Colonic mucosa (tissue), 4 donors: Measurements from ENCODE around the gene CCL2. TPM values are rescaled to one million over a fixed set of nuclear protein-coding genes. Genes with fewer than 3 reads are reported as not detected.

ENCODE experiments used
- DNase-seq: peaks from one replicate; pipeline ENCODE4 v3.0.0-alpha.2; 2020
- H3K27ac ChIP-seq: fragments of 200-600 bp; one replicate; pipeline ENCODE4 v1.8.0; 2021
- H3K27me3 ChIP-seq: fragments of 200-600 bp; one replicate; pipeline ENCODE4 v1.8.0; 2021
- H3K36me3 ChIP-seq: fragments of 200-600 bp; one replicate; pipeline ENCODE4 v1.8.0; 2021
- H3K4me1 ChIP-seq: fragments of 200-600 bp; one replicate; pipeline ENCODE4 v1.8.0; 2021; ENCODE audit warnings: mild to moderate bottlenecking
- H3K4me3 ChIP-seq: fragments of 200-600 bp; one replicate; pipeline ENCODE4 v1.8.0; 2021
- H3K9ac ChIP-seq, 2 donors: one replicate each; pipeline ENCODE4 v1.7.0; 2013; ENCODE audit warnings: control low read depth in 2 of 2, low read depth in 2 of 2, low read length in 2 of 2
- H3K9me3 ChIP-seq: fragments of 200-600 bp; one replicate; pipeline ENCODE4 v1.8.0; 2021
- intact Hi-C: fragments of 100-400 bp; cut with DNase I; formaldehyde crosslinking; loops from one replicate; pipeline ENCODE4 v1.14.1; 2022
- total RNA-seq, 2 donors: library from RNA; stranded (reverse); fragmentation: NEBNext Ultra II Directional in 1 of 2; extraction: Animal tissue kit (Norgen Biotek cat#: 25700) in 1 of 2; gene quantifications; one replicate each; pipeline ENCODE4 v1.2.1, GENCODE V29; 2021
- TF ChIP-seq, protein P1 (sequence below): fragments of 200-600 bp; IDR thresholded peaks from one replicate; pipeline ENCODE4 v1.8.0; 2022; ENCODE audit warnings: antibody characterized with exemption, mild to moderate bottlenecking
- donor health status: healthy.
- donor health status: DM: no; HTN: no; CAD: no.
- donor health status: DM: no; HTN: no; CAD: no.

Gene CCL2
- total RNA-seq, result 10 to 100 TPM in 1 of 2 donors, 1 to 10 TPM in 1; 4.2 to 96.2 TPM

DNA sequence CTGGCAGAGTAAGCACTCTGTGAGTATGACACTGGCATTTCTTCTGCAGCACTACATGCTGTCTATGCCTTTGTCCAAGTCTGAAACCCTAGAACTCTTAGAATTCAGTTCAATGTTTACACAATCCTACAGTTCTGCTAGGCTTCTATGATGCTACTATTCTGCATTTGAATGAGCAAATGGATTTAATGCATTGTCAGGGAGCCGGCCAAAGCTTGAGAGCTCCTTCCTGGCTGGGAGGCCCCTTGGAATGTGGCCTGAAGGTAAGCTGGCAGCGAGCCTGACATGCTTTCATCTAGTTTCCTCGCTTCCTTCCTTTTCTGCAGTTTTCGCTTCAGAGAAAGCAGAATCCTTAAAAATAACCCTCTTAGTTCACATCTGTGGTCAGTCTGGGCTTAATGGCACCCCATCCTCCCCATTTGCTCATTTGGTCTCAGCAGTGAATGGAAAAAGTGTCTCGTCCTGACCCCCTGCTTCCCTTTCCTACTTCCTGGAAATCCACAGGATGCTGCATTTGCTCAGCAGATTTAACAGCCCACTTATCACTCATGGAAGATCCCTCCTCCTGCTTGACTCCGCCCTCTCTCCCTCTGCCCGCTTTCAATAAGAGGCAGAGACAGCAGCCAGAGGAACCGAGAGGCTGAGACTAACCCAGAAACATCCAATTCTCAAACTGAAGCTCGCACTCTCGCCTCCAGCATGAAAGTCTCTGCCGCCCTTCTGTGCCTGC lies at the start of gene CCL2:
CCL2 (plus strand) TSS at position 635 of the 730 bp plus-strand sequence; CDS start at position 700, 65 bp downstream.
- Histone ChIP-seq H3K4me3 (peak within 1 kb of the TSS; percentile 29), H3K4me1 (no peaks in the 10 kb centered on the region), H3K36me3 (no peaks in the 10 kb centered on the region), H3K9ac (peak within 1 kb of the TSS; percentile 27 to 48), H3K27ac (peak within 1 kb of the TSS; percentile 68), H3K9me3 (no peaks in the 10 kb centered on the region), H3K27me3 (no peaks in the 10 kb centered on the region)
- DNase-seq, result peak; percentile 65
- TF ChIP-seq, protein P1, sequence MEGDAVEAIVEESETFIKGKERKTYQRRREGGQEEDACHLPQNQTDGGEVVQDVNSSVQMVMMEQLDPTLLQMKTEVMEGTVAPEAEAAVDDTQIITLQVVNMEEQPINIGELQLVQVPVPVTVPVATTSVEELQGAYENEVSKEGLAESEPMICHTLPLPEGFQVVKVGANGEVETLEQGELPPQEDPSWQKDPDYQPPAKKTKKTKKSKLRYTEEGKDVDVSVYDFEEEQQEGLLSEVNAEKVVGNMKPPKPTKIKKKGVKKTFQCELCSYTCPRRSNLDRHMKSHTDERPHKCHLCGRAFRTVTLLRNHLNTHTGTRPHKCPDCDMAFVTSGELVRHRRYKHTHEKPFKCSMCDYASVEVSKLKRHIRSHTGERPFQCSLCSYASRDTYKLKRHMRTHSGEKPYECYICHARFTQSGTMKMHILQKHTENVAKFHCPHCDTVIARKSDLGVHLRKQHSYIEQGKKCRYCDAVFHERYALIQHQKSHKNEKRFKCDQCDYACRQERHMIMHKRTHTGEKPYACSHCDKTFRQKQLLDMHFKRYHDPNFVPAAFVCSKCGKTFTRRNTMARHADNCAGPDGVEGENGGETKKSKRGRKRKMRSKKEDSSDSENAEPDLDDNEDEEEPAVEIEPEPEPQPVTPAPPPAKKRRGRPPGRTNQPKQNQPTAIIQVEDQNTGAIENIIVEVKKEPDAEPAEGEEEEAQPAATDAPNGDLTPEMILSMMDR, result no peak
- intact Hi-C loops, result no loop called here

DNA sequence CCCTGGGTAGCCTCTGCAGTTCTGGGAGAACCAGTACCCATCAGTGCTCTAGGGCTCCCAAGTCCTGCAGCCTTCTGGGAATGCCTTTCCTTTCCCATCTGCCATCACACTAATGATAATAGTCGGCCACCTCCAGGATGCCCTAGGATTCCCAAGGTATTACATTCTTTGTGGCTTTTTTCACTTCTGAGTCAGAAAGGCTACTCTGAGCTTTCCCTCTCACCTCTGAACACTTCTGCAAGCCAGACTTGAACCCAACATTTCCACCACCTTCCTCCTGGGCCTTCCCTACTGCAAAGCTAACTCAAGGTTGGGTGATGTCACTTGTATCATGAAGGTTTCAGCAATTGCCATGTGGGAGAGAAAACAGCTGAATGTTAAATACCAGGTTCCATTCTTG lies 49.7 kb upstream of the CCL2 start:
- TF ChIP-seq, protein P1, result no peak
- DNase-seq, result no peak
- intact Hi-C loops, result no loop called here

DNA sequence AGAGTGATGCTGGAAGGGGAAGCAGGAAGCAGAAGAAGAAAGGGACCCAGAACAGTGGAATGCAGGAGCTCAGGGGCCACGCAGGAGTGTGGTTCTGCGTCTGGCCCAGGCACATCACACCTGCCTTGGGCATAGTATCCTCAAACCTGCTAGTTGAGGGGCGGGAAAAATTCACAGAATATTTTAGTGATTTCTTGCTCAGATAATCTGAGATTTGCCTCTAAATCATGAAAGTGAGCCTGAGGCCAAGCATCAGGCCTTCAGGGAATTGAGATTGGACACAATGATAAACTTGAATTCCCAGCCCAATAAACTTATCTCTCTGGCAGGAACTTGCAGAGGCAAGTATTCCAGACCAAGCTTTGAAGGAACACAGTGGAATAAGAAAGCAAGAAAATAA lies 48.5 kb upstream of the CCL2 start:
- H3K4me1 ChIP-seq, result no peaks in the 10 kb centered on the region
- no peaks in the 10 kb centered on the region for H3K9me3 ChIP-seq
- H3K27ac ChIP-seq, result no peak overlapping the region
- no peaks in the 10 kb centered on the region for H3K36me3 ChIP-seq
- DNase-seq, result no peak
- no peak overlapping the region for H3K9ac ChIP-seq
- H3K4me3 ChIP-seq, result no peak overlapping the region
- intact Hi-C loops, result no loop called here
- TF ChIP-seq, protein P1, result no peak
- H3K27me3 ChIP-seq, result no peaks in the 10 kb centered on the region

More for the DNA sequence above, 49.7 kb upstream of the CCL2 start:
- Histone ChIP-seq H3K36me3 (no peaks in the 10 kb centered on the region), H3K27ac (no peak overlapping the region), H3K27me3 (no peaks in the 10 kb centered on the region), H3K9me3 (no peaks in the 10 kb centered on the region), H3K4me1 (no peaks in the 10 kb centered on the region), H3K9ac (no peak overlapping the region), H3K4me3 (no peak overlapping the region)

DNA sequence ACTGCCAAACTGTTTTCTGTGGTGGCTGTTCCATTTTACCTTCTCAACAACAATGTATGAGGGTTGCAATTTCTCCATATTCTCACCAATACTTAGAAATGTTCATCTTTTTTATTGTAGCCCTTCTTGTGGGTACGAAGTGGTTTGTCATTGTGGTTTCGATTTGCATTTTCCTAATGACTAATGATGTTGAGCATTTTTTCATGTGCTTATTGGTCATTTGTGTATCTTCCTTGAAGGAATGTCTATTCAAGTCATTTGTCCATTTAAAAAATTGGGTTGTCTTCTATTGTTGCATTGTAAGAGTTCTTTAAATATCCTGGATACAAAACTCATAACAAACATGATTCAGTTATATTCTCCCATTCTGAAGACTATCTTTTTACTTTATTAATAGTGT lies 47.5 kb upstream of the CCL2 start:
- no peak overlapping the region for H3K4me3 ChIP-seq
- no peaks in the 10 kb centered on the region for H3K4me1 ChIP-seq
- TF ChIP-seq, protein P1, result no peak
- intact Hi-C loops, result no loop called here
- no peaks in the 10 kb centered on the region for H3K27me3 ChIP-seq
- H3K36me3 ChIP-seq, result no peaks in the 10 kb centered on the region
- H3K9ac ChIP-seq, result no peak overlapping the region
- H3K9me3 ChIP-seq, result no peaks in the 10 kb centered on the region
- no peak overlapping the region for H3K27ac ChIP-seq
- DNase-seq, result no peak

DNA sequence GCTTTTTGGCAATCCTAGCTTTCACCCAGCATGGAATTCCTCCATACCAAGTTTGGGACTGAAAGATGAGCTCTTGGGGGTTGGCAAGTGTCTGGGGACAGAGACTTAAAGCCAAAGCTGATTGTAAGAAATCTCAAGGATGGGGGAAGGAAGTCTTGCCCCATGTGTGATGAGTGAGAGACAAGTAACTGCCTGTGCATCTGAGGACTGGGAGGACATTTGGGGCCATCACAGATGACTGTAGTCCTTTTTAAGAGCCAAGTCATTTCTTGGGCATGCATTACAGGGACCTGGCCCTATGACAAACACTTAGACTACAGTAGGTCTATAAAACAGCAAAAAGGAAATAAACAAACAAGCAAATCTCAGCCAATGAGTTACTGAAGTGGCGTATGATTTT lies 36.3 kb upstream of the CCL2 start:
- no peaks in the 10 kb centered on the region for H3K9me3 ChIP-seq
- no peak overlapping the region for H3K4me3 ChIP-seq
- no peak overlapping the region for H3K9ac ChIP-seq
- H3K27ac ChIP-seq, result no peak overlapping the region
- intact Hi-C loops, result no loop called here
- no peaks in the 10 kb centered on the region for H3K4me1 ChIP-seq
- TF ChIP-seq, protein P1, result no peak
- H3K27me3 ChIP-seq, result no peaks in the 10 kb centered on the region
- DNase-seq, result no peak
- H3K36me3 ChIP-seq, result no peaks in the 10 kb centered on the region
